NCI-H446 (cell line): ENCODE data around the gene KIF4A.
"Not testable (repeated sequence)": the region's sequence is repeated elsewhere in the genome, so short reads cannot be mapped to it uniquely, and the experiment has no call there.

Experiments used
- DNase-seq, 2 experiments: peaks; one replicate each; lab custom pipeline; 2025; lab: John Stamatoyannopoulos, UW

The KIF4A gene

DNA sequence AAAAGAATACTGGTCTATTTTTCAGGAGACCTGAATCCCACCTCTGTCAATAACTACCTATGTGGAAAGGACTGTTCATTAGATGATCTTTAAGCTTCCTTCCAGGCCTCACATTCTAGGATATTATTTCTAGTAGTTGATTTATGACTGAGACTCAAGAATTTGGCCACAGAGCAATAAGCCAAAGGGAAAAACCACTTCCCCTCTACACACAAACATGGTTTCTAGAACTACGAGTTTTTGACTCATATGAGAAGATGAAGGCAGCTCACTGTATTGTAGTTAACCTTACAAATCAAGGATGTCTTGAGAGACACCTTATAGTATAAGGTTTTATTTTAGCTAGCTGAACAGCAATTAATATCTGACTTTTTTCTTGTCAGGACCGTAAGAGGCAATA, 96.3 kb downstream of the KIF4A start:
- DNase-seq, result no peak

DNA sequence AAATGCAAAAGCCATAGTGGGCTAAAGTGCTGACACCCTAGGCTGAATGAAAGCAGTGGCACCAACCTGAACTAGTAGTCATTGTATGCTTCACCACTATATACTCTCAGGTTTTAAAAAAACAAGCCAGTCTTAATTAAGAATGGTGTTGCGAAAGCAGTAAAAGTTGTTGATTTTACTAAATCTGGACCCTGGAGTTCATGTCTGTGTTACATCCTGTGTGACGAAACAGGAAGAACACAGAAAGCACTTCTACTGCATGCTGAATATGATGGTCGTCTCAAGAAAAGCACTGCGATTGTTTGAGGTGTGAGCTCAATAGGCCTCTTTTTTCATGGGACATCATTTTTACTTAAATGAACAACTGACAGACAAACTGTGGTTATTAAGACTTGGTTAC, 109.0 kb downstream of the KIF4A start:
- DNase-seq, result no peak

- not testable (repeated sequence) for DNase-seq
Measured at GRCh38 chrX:70400181-70400580, 110.3 kb downstream of the KIF4A start.

- DNase-seq, result no peak
Measured at GRCh38 chrX:70402721-70403120, 112.8 kb downstream of the KIF4A start.

DNA sequence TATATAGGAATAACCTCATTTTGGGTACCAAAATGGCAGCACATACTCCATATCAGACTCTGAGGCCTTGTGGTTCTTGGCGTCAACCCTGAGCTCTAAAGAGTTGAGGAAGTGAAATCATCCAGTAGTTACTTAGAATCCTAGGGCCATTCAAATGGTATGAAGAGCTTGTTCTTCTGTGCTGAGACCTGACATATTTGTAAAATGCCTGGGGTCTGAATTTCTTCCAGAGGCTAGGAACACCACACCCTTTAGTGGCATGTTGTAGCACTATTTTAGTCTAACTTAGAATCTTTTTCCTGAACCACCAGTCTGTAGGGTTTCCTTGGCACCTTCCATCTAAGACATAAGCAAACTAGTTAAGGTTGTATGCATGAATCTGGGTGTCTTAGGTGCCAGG, 115.1 kb downstream of the KIF4A start:
- no peak for DNase-seq

DNA sequence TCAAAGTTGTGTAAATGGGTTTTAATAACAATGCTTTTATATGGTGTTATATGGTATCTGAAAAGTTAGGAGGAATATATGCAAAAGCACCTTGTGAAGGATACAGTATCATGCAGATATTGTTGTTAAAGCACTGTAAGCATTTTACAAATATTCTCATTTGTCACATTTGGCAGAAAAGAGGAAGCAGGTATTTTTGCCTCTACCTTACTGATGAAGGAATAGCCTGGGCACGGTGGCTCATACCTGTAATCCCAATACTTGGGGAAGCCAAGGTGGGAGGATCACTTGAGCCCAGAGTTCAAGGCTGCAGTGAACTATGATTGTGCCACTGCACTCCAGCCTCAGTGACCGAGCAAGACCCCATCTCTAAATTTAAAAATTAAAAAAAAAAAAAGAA, 121.0 kb downstream of the KIF4A start:
- no peak for DNase-seq

GRCh38 chrX:70411475-70411874, 121.6 kb downstream of the KIF4A start:
- DNase-seq, result no peak

DNA sequence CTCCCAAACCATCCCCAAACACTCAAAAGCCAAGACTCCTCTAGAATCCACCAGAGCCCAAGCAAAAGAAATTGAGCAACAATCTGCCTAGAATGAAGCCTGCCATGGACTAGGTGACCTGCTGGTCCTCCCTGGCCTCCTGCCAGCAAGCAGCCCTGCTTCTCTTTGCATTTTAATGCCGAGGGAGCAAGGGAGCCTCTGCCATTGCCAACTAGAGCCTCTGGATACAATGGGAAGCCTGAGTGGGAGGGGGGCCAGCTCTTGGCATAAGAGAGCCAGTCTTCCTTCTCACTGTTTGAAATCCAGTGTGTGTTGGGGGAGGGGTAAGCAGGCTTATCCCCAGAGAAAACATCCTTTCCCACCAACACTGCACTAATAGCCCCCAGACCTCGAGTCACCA, 131.7 kb downstream of the KIF4A start:
- peak in 1 of 2 experiments; percentile 45 for DNase-seq

DNA sequence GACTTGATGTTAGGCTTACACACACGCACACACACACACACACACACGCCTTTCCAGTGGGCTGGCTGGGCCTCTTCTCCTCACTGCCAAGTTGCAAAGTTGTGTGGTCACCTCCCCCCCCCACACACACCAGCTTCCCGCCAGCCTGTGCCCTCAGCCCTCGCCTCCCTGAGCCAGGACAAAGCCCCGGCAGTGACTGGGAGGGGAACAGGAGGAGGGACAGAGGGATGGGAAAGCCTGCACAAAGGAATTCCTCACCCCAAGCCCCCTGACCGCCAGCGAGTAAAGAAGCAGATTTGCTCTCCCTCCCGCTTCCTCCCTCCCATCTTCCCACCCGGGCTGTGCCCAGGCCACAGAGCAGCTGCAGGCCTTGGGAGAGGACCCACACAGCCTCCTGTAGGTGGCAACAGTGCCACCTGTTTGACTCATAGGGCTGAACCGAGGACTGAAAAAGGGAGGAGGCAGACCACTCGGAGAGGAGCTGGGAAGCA, 133.0 kb downstream of the KIF4A start, which contains the start of gene GDPD2:
TSS of gene GDPD2 (plus strand) at position 464 of the 491 bp plus-strand sequence. CDS start 1,671 bp downstream, outside the sequence.
- no peak for DNase-seq

DNA sequence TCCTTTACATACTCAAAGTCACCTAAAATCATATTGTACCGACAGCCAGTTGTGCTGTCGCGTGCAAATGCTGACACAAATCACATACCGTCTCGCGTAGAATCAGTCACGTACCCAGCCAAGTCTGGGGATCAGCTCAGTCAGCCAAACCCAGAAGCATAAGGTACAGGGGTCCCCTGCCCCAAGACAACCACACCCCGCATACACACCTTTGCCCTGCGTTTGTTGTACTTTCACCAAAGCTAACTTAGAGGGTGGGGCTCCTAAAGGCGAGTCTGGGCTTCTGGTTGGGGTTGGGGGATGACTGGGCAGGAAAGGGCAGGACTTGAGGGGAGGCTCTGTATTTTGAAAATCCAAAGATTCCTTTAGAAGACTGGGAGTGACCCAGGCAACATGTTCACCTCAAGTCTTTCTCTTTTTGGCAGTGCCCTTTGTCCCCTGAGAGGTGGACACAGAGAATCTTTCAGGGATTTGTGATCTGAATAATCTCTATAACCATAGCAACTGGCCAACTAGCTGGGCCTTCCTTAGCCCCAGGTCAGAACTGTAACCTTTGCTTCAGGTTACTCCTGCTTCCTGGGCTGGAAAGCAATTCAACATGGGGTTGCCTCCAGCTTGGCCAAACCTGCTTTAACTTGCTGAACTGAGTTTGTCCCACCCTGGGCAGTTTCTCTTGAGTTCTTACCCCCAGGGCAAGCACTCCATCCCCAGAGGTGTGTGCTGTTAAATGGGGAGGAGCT, 134.2 kb downstream of the KIF4A start:
- no peak for DNase-seq

DNA sequence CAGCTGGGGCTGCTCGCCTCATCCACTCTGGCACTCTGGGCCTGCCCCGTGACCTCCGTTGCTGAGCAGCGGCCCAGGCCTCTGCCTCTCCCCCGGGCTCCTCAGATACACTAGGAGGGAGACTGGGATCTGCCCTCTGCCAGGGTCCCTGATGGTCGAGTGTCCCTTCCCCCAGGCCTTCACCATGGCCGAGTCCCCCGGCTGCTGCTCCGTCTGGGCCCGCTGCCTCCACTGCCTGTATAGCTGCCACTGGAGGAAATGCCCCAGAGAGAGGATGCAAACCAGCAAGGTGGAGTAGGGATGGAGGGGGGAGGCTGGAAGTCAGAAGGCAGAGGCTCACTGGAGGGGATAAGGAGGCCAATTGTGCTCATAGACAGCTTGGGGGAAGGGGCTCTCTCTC, 134.9 kb downstream of the KIF4A start:
- DNase-seq, result no peak

DNA sequence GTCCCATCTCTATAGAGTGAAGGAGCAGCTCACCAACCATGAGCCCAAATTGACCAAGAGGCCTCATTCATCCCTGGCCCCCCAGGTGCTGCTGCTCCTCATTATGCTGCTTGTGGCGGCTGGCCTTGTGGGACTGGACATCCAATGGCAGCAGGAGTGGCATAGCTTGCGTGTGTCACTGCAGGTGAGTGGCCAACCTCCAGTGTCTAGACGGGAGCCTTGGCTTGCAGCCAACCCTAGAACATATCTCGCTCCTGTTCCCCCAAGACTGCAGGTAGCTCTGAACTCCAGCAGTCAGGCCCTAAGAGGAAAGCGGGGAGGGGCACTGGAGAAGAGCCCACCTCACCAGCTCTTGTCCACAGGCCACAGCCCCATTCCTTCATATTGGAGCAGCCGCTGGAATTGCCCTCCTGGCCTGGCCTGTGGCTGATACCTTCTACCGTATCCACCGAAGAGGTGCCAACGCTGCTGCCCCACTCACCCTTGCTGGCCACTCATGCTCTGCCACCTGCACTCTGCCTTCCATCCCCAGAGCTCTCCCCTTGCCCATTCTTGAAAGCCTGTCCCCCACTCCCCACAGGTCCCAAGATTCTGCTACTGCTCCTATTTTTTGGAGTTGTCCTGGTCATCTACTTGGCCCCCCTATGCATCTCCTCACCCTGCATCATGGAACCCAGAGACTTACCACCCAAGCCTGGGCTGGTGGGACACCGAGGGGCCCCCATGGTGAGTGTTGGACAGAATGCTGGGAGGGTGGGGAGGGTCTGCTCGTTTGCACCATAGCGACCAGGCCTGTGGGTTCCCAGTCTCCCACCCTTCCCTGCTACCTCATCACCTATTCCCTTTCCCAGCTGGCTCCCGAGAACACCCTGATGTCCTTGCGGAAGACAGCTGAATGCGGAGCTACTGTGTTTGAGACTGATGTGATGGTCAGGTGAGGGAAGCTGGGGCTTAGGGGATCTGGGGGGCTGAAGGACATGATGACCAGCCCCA, 136.7 kb downstream of the KIF4A start:
- no peak for DNase-seq

GRCh38 chrX:70427365-70427764, 137.5 kb downstream of the KIF4A start:
- no peak for DNase-seq

DNA sequence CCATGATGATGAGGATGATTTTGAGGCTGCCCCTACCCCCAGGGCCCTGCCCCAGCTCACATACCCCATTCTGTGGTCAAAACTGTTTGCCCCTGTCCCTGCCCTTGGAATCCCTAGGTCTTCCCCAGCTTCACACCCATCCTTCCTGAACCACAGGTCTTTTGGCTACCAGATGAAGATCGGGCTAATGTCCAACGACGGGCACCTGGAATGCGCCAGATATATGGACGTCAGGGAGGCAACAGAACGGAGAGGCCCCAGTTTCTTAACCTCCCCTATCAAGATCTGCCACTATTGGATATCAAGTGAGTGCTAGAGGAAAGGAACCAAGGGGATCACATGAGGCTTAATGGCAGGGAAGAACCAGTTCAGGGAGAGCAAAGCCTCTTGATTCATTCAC, 139.9 kb downstream of the KIF4A start:
- no peak for DNase-seq

DNA sequence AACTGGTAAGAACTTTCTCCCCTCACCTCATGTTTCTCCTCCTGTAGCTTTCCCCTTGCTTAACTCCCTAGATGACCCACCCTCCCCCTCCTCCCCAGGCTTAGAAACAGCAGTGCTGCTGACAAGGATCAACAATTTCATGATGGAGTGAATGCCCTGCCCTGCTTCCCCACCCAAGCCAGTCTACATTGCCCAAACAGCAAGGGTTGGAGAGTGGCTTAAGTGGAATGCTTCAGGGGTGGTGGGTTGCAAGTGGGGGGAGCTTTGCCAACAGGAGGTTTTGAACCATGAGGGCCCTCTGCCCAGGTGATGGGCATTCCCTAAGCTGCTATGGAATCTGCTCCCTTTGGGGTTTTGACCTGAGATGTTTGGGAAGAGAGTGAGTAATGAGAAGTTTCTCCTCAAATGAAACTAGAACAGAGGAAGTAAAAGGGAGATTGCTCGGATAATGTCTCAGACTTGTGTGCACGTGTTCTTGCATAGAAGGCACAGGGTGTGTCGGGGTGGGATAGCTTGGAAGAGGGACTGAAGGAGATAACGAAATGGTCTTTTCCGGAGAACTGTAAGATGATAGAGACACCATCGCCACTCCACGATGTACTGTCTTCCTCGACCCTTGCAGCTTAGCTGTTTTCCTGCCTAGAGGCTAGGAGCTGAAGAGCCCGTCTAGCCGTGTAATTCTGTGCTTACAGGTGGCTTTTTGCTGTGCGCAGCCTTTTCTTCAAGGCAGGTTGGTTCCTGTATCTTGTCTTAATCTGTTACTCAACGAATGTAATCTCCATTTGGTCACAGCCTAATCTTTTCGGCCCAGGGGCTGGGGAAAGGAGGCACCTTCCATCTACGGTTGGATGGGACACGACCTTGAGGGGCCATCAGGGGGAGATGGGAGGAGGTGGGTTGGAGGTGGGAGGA, 143.3 kb downstream of the KIF4A start:
- no peak for DNase-seq

DNA sequence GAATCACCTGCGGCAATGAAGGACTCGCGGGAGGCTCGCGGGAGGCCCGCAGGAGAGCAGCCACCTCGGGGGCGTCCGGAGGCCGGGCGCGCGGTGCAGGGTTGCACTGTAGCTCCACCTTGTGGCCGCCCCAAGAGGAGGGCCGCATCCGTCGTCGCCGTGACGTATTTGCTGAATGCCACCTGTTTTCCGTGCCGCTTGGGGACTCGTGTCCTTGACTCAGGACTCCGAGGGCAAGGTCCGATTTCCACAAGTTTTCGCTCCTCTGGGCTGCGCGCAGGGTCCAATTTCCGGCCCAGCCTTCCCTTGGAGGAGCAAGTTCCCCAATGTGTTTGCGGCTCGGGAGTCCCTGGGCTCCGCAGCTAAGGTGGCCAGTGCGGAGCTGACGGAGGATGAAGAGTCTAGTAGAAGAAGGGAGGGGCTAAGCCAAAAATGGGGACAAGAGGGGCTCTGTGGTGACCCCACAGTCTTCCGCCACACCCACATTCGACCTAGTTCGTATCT, 144.0 kb downstream of the KIF4A start:
- peak; percentile 1 to 53 for DNase-seq

DNA sequence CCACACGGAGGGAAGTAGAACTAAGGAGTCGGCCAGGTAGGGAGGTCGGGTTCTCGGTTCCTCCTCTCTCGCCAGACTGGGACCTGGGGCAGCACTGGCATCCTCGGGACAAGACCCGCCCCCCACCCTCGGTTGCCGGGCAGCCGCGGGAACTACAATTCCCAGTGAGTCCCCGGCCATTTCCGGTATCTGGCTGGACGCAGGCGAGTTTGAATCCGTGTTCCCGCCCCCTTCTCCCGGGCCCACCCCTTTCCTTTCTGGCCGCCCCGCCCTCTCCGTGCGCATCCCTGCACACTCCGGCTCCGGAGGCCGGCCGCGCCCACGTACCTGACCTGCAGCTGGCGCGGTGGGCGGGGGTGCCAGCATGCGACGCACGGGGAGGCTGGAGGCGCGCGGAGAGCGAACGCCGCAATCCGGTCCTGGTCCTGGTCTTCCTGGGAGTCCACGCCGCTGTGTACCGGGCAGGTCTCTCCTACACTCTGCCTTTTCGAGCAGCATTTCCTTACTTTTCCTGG, 144.5 kb downstream of the KIF4A start:
- peak; percentile 16 to 79 for DNase-seq

DNA sequence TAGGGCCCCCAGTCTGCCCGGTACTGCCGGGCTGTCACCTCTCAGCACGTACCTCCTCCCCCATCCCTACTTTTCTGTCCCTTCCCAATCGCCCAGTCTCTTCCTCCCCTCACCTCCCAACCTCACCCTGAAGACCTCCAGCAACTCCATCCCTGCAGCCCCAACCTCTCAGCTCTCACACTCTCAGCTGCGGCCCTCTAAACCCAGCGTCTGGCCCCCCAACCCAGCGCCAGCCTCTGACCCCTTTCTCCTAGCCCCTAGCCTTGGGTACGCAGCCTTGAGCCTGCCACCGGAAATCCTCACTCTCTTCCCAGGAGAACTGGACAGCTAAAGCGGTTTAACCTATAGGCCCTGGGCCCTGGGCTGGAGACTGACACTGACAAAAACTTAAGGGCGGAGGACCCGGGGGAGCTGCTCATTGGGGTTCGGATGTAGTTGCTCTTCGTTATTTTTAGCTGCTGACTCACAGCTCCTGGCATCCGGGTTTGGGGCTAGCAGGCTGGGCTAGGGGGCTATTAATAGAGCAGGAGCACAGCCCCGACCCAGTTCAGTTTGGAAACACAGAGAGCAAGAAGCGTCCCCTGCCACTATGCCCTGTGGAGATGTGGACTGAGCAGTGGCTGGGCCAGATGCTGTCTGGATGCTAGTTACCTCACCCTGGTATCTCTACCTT, 145.1 kb downstream of the KIF4A start:
- no peak for DNase-seq

DNA sequence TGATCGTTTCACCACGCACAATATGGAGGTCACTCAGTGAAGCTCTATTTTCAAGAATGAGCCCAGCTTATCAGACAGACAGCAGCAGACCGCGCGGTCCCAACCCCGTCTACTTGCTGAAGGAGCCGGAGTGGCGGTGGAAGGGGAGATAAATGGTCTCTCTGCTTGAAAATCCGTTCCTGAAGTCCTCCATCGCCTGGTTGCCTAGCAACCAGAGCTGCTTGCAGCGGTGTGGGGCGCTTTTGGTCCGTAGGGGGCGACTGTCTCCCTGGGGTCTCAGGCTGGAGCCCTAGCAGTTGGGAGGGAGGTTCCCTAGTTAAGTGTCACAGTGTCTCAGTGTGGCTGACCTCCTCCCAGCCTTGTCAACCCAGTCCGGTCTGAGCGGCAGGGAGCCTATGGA, 146.4 kb downstream of the KIF4A start:
- DNase-seq, result peak; percentile 1 to 14

DNA sequence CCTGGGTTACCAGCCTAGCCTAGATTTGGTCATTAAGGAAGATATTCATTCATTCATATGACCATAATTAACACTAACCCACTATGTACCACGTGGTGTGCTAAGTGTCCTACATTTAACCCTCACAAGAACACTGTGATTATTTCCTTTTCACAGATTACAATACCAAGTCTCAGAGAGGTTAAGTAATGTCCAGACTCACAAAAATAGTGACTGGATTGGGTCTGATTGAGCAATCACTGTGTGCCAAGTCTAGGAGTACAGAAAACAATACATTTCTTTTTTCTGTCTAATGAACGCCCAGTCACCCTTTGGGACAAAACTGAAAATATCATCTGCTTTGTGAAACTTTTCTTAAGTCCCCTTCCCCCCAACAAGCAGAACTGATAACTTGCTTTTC, 147.1 kb downstream of the KIF4A start:
- no peak for DNase-seq
